Choroid plexus epithelial cell (primary cell): ENCODE results near the gene C14orf93.

Experiments used
- DNase-seq: peaks from one replicate; pipeline ENCODE4 v3.0.0-alpha.2; 2010; ENCODE audit warnings: low read depth
- H3K4me3 ChIP-seq: 2 replicates; pipeline ENCODE4 v1.5.1; 2011; ENCODE audit warnings: low read depth, mild to moderate bottlenecking, control low read depth, low read length, moderate library complexity
- CTCF ChIP-seq: conservative IDR thresholded peaks from 2 replicates; pipeline ENCODE4 v1.5.1; 2011; ENCODE audit warnings: low read depth, mild to moderate bottlenecking, control low read depth, inconsistent platforms, low read length, moderate library complexity

Gene C14orf93

GRCh38 chr14:22997676-22998323, 12.1 kb downstream of the C14orf93 start:
- no peak for TF ChIP-seq CTCF
- no peak for DNase-seq
- H3K4me3 ChIP-seq, result no peak overlapping the region

GRCh38 chr14:22996768-22997654, 12.9 kb downstream of the C14orf93 start:
- no peak overlapping the region for H3K4me3 ChIP-seq
- no peak for DNase-seq
- TF ChIP-seq CTCF, result no peak

- DNase-seq, result no peak
- H3K4me3 ChIP-seq, result no peak overlapping the region
- TF ChIP-seq CTCF, result no peak
Measured at GRCh38 chr14:22995889-22996625, 13.9 kb downstream of the C14orf93 start.

- DNase-seq, result peak; percentile 86
- TF ChIP-seq CTCF, result peak; percentile 76
- no peak overlapping the region for H3K4me3 ChIP-seq
Measured at GRCh38 chr14:22994762-22995275, 15.1 kb downstream of the C14orf93 start.

- DNase-seq, result no peak
- no peak overlapping the region for H3K4me3 ChIP-seq
- no peak for TF ChIP-seq CTCF
Measured at GRCh38 chr14:22993517-22993916, 16.4 kb downstream of the C14orf93 start.

- no peak for DNase-seq
- TF ChIP-seq CTCF, result no peak
- no peak overlapping the region for H3K4me3 ChIP-seq
Measured at GRCh38 chr14:22991852-22992251, 18.1 kb downstream of the C14orf93 start.
